Measurements from ENCODE around the gene TMEM245.

- TF ChIP-seq POLR2A (IDR thresholded peaks at IDR 0.05; ENCODE audit: low read depth, low read length): no peak
- no peak for TF ChIP-seq POLR2AphosphoS5 (IDR thresholded peaks at IDR 0.05; ENCODE audit: low read depth, low read length)
- TF ChIP-seq TAF1 (IDR thresholded peaks at IDR 0.05; ENCODE audit: borderline replicate concordance, low read depth, low read length): no peak
These were observed 24.4 kb downstream of the TMEM245 start for GRCh38 chr9:109095321-109095720.
